CD14-positive monocyte (primary cell): ENCODE results near the gene PHOSPHO1. TPM values are rescaled to one million over a fixed set of nuclear protein-coding genes. Genes with fewer than 3 reads are reported as not detected.

Experiments
- DNase-seq, 3 donors: peaks; one replicate each; pipeline ENCODE4 v3.0.0-alpha.2; 2011 to 2022
- H2AFZ ChIP-seq: 2 replicates; pipeline ENCODE4 v1.6.0; 2012; ENCODE audit warnings: mild to moderate bottlenecking, low read depth, low read length, inconsistent platforms; ENCODE audit not compliant: insufficient read depth, poor library complexity, severe bottlenecking
- H3K27ac ChIP-seq, 2 donors: 1 replicate in 1 of 2; 2 replicates in 1 of 2; pipeline ENCODE4 v1.5.1; 2012 to 2013; ENCODE audit warnings: low read length in 2 of 2, control low read depth in 1 of 2, inconsistent platforms in 1 of 2, low read depth in 1 of 2, mild to moderate bottlenecking in 1 of 2
- H3K27me3 ChIP-seq, 2 donors: one replicate each; pipeline versions ENCODE4 v1.6.0 to v1.6.1; 2011 to 2013; ENCODE audit warnings: low read length in 2 of 2; ENCODE audit not compliant: control insufficient read depth in 2 of 2, insufficient read depth in 2 of 2
- H3K36me3 ChIP-seq, 2 donors: replicated peaks in 1 of 2; 1 replicate in 1 of 2; 2 replicates in 1 of 2; pipeline versions ENCODE4 v1.5.1 to v1.6.1; 2012 to 2013; ENCODE audit warnings: low read length in 2 of 2, control low read depth in 1 of 2, inconsistent platforms in 1 of 2, mild to moderate bottlenecking in 1 of 2; ENCODE audit not compliant: insufficient read depth in 2 of 2, control insufficient read depth in 1 of 2
- H3K4me1 ChIP-seq, 2 donors: 1 replicate in 1 of 2; 2 replicates in 1 of 2; pipeline versions ENCODE4 v1.5.1 to v1.6.1; 2012 to 2013; ENCODE audit warnings: low read length in 2 of 2, control low read depth in 1 of 2, inconsistent platforms in 1 of 2, mild to moderate bottlenecking in 1 of 2, moderate library complexity in 1 of 2; ENCODE audit not compliant: insufficient read depth in 2 of 2, control insufficient read depth in 1 of 2
- H3K4me2 ChIP-seq: replicated peaks from 2 replicates; pipeline ENCODE3; 2012; ENCODE audit warnings: low read length, moderate library complexity, mild to moderate bottlenecking; ENCODE audit not compliant: poor library complexity, severe bottlenecking; ENCODE audit errors: extremely low read depth
- H3K4me3 ChIP-seq, 3 experiments: fragments of 200-600 bp in 1 of 3; sonication (generic) in 1 of 3; replicated peaks in 1 of 3; 1 replicate in 2 of 3; 2 replicates in 1 of 3; pipeline ENCODE4 v1.5.1; 2011 to 2013; ENCODE audit warnings: low read length in 3 of 3, mild to moderate bottlenecking in 3 of 3, control low read depth in 2 of 3, low read depth in 2 of 3, inconsistent platforms in 1 of 3, moderate library complexity in 1 of 3
- H3K79me2 ChIP-seq: 2 replicates; pipeline ENCODE4 v1.6.0; 2012; ENCODE audit warnings: mild to moderate bottlenecking, control low read depth, inconsistent platforms, low read length, moderate library complexity; ENCODE audit not compliant: insufficient read depth
- H3K9ac ChIP-seq: 2 replicates; pipeline ENCODE4 v1.6.0; 2017; ENCODE audit warnings: low read length, mild to moderate bottlenecking; ENCODE audit not compliant: insufficient read depth, poor library complexity, severe bottlenecking
- H3K9me3 ChIP-seq, 2 donors: replicated peaks in 1 of 2; 1 replicate in 1 of 2; 2 replicates in 1 of 2; pipeline versions ENCODE4 v1.5.1 to v1.6.1; 2012 to 2013; ENCODE audit warnings: low read length in 2 of 2, control low read depth in 1 of 2; ENCODE audit not compliant: control insufficient read depth in 1 of 2, insufficient read depth in 1 of 2
- H4K20me1 ChIP-seq: 2 replicates; pipeline ENCODE4 v1.6.0; 2012; ENCODE audit warnings: mild to moderate bottlenecking, low read length, control low read depth, moderate library complexity; ENCODE audit not compliant: insufficient read depth
- H3K27ac Mint-ChIP-seq, 7 donors: one replicate each; pipeline ENCODE4 v1.8.0; 2020; ENCODE audit warnings: mild to moderate bottlenecking in 7 of 7, mixed read lengths in 7 of 7, moderate library complexity in 6 of 7, inconsistent platforms in 2 of 7
- H3K27me3 Mint-ChIP-seq, 3 donors: one replicate each; pipeline ENCODE4 v1.8.0; 2021 to 2022; ENCODE audit warnings: low read depth in 3 of 3, mild to moderate bottlenecking in 3 of 3, mixed read lengths in 3 of 3, moderate library complexity in 3 of 3, inconsistent platforms in 1 of 3
- H3K36me3 Mint-ChIP-seq, 2 donors: one replicate each; pipeline ENCODE4 v1.8.0; 2020; ENCODE audit warnings: mixed read lengths in 2 of 2, inconsistent platforms in 1 of 2, mild to moderate bottlenecking in 1 of 2
- H3K4me1 Mint-ChIP-seq: one replicate; pipeline ENCODE4 v1.8.0; 2020; ENCODE audit warnings: mild to moderate bottlenecking, mixed read lengths
- H3K4me3 Mint-ChIP-seq, 2 donors: one replicate each; pipeline ENCODE4 v1.8.0; 2020; ENCODE audit warnings: mild to moderate bottlenecking in 2 of 2, mixed read lengths in 2 of 2, moderate library complexity in 1 of 2
- H3K9me3 Mint-ChIP-seq, 7 donors: one replicate each; pipeline ENCODE4 v1.8.0; 2020 to 2022; ENCODE audit warnings: mixed read lengths in 7 of 7, mild to moderate bottlenecking in 6 of 7, moderate library complexity in 6 of 7, inconsistent platforms in 2 of 7
- WGBS: methylation state at CpG from one replicate; pipeline ENCODE4 v1.1.5; 2013; ENCODE audit warnings: missing lambda C conversion rate; ENCODE audit not compliant: insufficient coverage; 5-methylcytosine and 5-hydroxymethylcytosine counted together
- intact Hi-C, 2 donors: fragments of 100-400 bp; cut with micrococcal nuclease; formaldehyde crosslinking; loops; one replicate each; pipeline versions ENCODE4 v1.15.0 to v1.15.1; 2023
- polyA plus RNA-seq, 3 donors: library from polyadenylated mRNA; depleted of rRNA in 1 of 3; unstranded in 2 of 3; stranded (reverse) in 1 of 3; fragments of 300-500 nt in 2 of 3; fragments of >200 nt in 1 of 3; fragmentation: Illumina TruSeq in 2 of 3; gene quantifications; 1 replicate in 2 of 3; 2 replicates in 1 of 3; pipeline ENCODE4 v1.2.3, GENCODE V29; 2012 to 2021
- TF ChIP-seq, protein P1 (sequence below): fragments of 200-600 bp; IDR thresholded peaks from one replicate; pipeline ENCODE4 v1.8.0; 2022; ENCODE audit warnings: antibody characterized with exemption, mild to moderate bottlenecking

PHOSPHO1 gene
- polyA plus RNA-seq, 3 donors = 0.51 to 1.4 (median 0.61) TPM

DNA sequence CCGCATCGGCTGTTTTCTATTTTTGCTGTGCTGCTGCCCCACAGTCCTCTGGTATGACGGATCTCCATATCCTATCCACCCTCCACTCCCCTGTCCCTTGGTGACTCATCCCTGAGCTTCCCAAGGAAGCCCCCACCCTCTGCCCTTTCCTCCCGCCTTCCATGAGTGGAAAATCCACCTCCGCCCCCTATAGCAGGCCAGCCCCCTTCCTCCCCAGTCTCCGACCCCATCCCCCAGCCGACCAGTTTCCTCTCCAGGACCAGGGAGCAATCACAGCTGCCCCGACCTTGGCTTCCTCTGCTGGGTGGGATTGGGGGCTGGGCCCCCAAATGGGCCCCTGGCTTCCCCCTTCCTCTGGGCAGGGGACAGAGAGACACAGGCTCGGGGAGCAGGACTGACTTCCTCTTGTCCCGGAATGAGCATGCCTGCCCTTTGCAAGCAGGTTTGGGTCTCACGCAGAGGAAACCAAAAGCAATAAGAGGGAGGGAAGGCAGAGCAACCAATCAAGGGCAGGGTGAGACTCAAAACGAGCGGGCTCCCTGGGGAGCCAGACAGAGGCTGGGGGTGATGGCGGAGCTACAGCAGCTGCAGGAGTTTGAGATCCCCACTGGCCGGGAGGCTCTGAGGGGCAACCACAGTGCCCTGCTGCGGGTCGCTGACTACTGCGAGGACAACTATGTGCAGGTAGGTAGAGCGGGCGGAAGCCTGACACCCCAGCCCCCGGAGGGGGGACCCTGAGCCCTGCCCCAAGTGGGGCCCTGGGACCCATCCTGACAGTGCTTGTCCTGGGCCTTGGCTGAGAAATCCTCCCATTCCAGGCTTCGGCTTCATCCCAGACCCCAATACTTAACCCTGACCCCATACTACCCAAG lies 20.2 kb downstream of the PHOSPHO1 start, which contains the start of the genes ABI3 and GNGT2:
ABI3 (plus strand) TSS at position 550 of the 872 bp plus-strand sequence; CDS start at position 568, 18 bp downstream.
GNGT2 (minus strand) TSS at position 417 of the 872 bp plus-strand sequence. CDS start 3,152 bp downstream, outside the sequence.
- H3K27ac Mint-ChIP-seq = peak within 1 kb of the TSS; percentile 15 to 89 (median 82)
- Histone ChIP-seq H3K36me3 (no peaks in the 10 kb centered on the region), H3K9me3 (no peaks in the 10 kb centered on the region), H3K4me1 (peaks cover 68 to 69% of the 10 kb centered on the region in 2 donors), H3K79me2 (peaks cover 43% of the 10 kb centered on the region), H2AFZ (peak within 1 kb of the TSS; percentile 60), H4K20me1 (peaks cover 17% of the 10 kb centered on the region), H3K27me3 (no peaks in the 10 kb centered on the region), H3K9ac (peak within 1 kb of the TSS; percentile 66), H3K4me3 (peak within 1 kb of the TSS; percentile 53 to 72 (median 57)), H3K27ac (peak within 1 kb of the TSS; percentile 34 to 87), H3K4me2 (peak within 1 kb of the TSS; percentile 67)
- WGBS = 19% methylated on average over 20 of the region's 22 CpGs
- TF ChIP-seq, protein P1, sequence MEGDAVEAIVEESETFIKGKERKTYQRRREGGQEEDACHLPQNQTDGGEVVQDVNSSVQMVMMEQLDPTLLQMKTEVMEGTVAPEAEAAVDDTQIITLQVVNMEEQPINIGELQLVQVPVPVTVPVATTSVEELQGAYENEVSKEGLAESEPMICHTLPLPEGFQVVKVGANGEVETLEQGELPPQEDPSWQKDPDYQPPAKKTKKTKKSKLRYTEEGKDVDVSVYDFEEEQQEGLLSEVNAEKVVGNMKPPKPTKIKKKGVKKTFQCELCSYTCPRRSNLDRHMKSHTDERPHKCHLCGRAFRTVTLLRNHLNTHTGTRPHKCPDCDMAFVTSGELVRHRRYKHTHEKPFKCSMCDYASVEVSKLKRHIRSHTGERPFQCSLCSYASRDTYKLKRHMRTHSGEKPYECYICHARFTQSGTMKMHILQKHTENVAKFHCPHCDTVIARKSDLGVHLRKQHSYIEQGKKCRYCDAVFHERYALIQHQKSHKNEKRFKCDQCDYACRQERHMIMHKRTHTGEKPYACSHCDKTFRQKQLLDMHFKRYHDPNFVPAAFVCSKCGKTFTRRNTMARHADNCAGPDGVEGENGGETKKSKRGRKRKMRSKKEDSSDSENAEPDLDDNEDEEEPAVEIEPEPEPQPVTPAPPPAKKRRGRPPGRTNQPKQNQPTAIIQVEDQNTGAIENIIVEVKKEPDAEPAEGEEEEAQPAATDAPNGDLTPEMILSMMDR = no peak
- H3K9me3 Mint-ChIP-seq = peaks cover 0 to 2% (median 0%) of the 10 kb centered on the region in 7 donors
- peaks cover 20% of the 10 kb centered on the region in 2 donors for H3K36me3 Mint-ChIP-seq
- intact Hi-C loops = no loop called here
- H3K4me3 Mint-ChIP-seq = peak within 1 kb of the TSS; percentile 82 to 92
- peaks cover 74% of the 10 kb centered on the region for H3K4me1 Mint-ChIP-seq
- H3K27me3 Mint-ChIP-seq = peaks cover 2 to 7% (median 3%) of the 10 kb centered on the region in 3 donors
- peak; percentile 63 to 80 (median 79) for DNase-seq

DNA sequence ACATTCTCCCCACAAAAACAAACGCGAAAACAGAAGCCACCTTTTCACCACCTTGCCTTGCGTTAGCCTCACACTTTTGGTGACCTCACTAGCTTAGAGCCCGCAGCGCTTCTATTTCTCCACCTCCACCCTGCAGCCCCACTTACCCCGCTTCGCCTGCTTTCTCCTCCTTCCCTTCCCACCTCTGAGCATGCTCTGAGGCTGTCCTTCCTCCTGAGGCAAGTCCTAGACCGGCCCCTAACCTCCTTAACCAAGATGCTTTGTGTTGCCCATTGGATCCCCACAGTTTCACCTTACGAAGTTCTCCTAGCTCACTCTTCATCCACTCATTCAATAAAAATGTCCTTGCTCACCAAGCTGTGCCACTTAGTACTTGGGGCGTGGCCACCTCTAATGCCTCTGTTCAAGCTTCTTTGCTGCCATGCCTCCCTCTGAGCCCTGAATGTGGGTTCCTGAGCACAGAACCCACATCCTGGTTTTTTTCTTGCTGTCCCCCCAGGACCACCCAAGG lies 21.5 kb downstream of the PHOSPHO1 start:
- H3K27me3 Mint-ChIP-seq = peaks cover 2 to 6% (median 6%) of the 10 kb centered on the region in 3 donors
- Histone ChIP-seq H4K20me1 (peaks cover 17% of the 10 kb centered on the region), H2AFZ (no peak overlapping the region), H3K9ac (no peak overlapping the region), H3K4me2 (peak overlapping the region; percentile 67), H3K4me1 (peaks cover 58 to 59% of the 10 kb centered on the region in 2 donors), H3K36me3 (no peaks in the 10 kb centered on the region), H3K27ac (no peak overlapping the region), H3K79me2 (peaks cover 32% of the 10 kb centered on the region), H3K27me3 (no peaks in the 10 kb centered on the region), H3K9me3 (no peaks in the 10 kb centered on the region), H3K4me3 (peak overlapping the region in 1 of 3 experiments; percentile 72)
- intact Hi-C loops = no loop called here
- H3K27ac Mint-ChIP-seq = peak overlapping the region in 3 of 7 donors; percentile 1 to 48 (median 43)
- TF ChIP-seq, protein P1 = no peak
- peak overlapping the region in 1 of 2 donors; percentile 92 for H3K4me3 Mint-ChIP-seq
- H3K9me3 Mint-ChIP-seq = peaks cover 0 to 2% (median 0%) of the 10 kb centered on the region in 7 donors
- H3K4me1 Mint-ChIP-seq = peaks cover 70% of the 10 kb centered on the region
- WGBS = 86% methylated on average over 10 of the region's 10 CpGs
- peaks cover 10 to 14% of the 10 kb centered on the region in 2 donors for H3K36me3 Mint-ChIP-seq
- DNase-seq = no peak
